Panc1 (cell line): ENCODE data around the gene CRISPLD2. TPM values are rescaled to one million over a fixed set of nuclear protein-coding genes. Genes with fewer than 3 reads are reported as not detected.

ENCODE experiments used
- ATAC-seq: fragments of 200-7000 bp; cut with Tn5 transposase; 2 replicates; pipeline ENCODE4 v1.9.1; 2020; ENCODE audit warnings: mild to moderate bottlenecking, moderate library complexity
- BruUV-seq: library from RNA; stranded (reverse); fragments of 400-500 nt; replicated peaks from 2 replicates; lab custom pipeline; 2021; lab: Mats Ljungman, UMichigan
- CTCF ChIA-PET: fragments of 300-600 bp; sonication (Branson Sonifier 250); formaldehyde crosslinking; loops from one replicate; lab custom pipeline; 2022; ENCODE audit warnings: antibody characterized with exemption; lab: Charles Lee
- POLR2A ChIA-PET: fragments of 300-600 bp; sonication (Branson Sonifier 250); formaldehyde crosslinking; loops from one replicate; lab custom pipeline; 2022; ENCODE audit warnings: antibody characterized with exemption; lab: Charles Lee
- DNase-seq: peaks from one replicate; pipeline ENCODE4 v3.0.0-alpha.2; 2010; ENCODE audit warnings: low read depth, low spot score
- H3K27ac ChIP-seq: 2 replicates; pipeline ENCODE4 v1.5.1; 2011; ENCODE audit warnings: mild to moderate bottlenecking, low read length, inconsistent platforms
- H3K27me3 ChIP-seq: fragments of 200-500 bp; sonication (Bioruptor generic); 2 replicates; pipeline ENCODE4 v1.6.0; 2014; ENCODE audit warnings: low read length, inconsistent platforms; ENCODE audit not compliant: control insufficient read depth, insufficient read depth
- H3K36me3 ChIP-seq: fragments of 200-500 bp; sonication (Bioruptor generic); 2 replicates; pipeline ENCODE4 v1.5.1; 2014; ENCODE audit warnings: inconsistent platforms, mild to moderate bottlenecking, low read length, moderate library complexity; ENCODE audit not compliant: control insufficient read depth, insufficient read depth
- H3K4me1 ChIP-seq: 2 replicates; pipeline ENCODE4 v1.5.1; 2011; ENCODE audit warnings: inconsistent platforms, mild to moderate bottlenecking, low read length, moderate library complexity; ENCODE audit not compliant: control insufficient read depth, insufficient read depth
- H3K4me3 ChIP-seq, 2 experiments: 2 replicates each; pipeline ENCODE4 v1.5.1; 2011 to 2012; ENCODE audit warnings: low read depth in 2 of 2, low read length in 2 of 2, mild to moderate bottlenecking in 2 of 2, inconsistent platforms in 1 of 2, moderate library complexity in 1 of 2
- H3K9me3 ChIP-seq: fragments of 200-500 bp; sonication (Bioruptor generic); 2 replicates; pipeline ENCODE4 v1.5.1; 2014; ENCODE audit warnings: low read depth, mild to moderate bottlenecking, inconsistent platforms, low read length, moderate library complexity; ENCODE audit not compliant: control insufficient read depth, insufficient read depth
- CTCF ChIP-seq: fragments of 450-650 bp; IDR thresholded peaks from 2 replicates; pipeline ENCODE4 v1.5.1; 2017; ENCODE audit warnings: mild to moderate bottlenecking
- POLR2AphosphoS5 ChIP-seq: IDR thresholded peaks from 2 replicates; pipeline ENCODE4 v1.6.1; 2012; ENCODE audit warnings: mild to moderate bottlenecking, low read depth, low read length, moderate library complexity
- REST ChIP-seq, 2 experiments: IDR thresholded peaks; 2 replicates each; pipeline ENCODE4 v1.6.1; 2011 to 2012; ENCODE audit warnings: low read depth in 2 of 2, control low read depth in 1 of 2, low read length in 1 of 2, mild to moderate bottlenecking in 1 of 2, moderate library complexity in 1 of 2; ENCODE audit not compliant: insufficient read depth in 1 of 2
- SIN3A ChIP-seq: IDR thresholded peaks from 2 replicates; pipeline ENCODE4 v1.6.1; 2012; ENCODE audit warnings: low read depth, mild to moderate bottlenecking, low read length, moderate library complexity, borderline replicate concordance; ENCODE audit not compliant: insufficient read depth
- TCF7L2 ChIP-seq: IDR thresholded peaks from 2 replicates; pipeline ENCODE4 v1.6.1; 2011; ENCODE audit warnings: mild to moderate bottlenecking, low read depth, low read length, inconsistent platforms
- in situ Hi-C: cut with HindIII; loops from 2 replicates; pipeline ENCODE4 v1.10.0; 2016; ENCODE audit warnings: low sequenced_read_pairs, low pct_unique_long_range_greater_than_20kb
- intact Hi-C: fragments of 100-400 bp; cut with micrococcal nuclease; formaldehyde crosslinking; loops from one replicate; pipeline ENCODE4 v1.10.0; 2022; ENCODE audit not compliant: unreplicated experiment
- total RNA-seq: library from RNA; stranded (reverse); gene quantifications from one replicate; pipeline ENCODE4 v1.2.1, GENCODE V29; 2021; ENCODE audit not compliant: unreplicated experiment

CRISPLD2 gene
- total RNA-seq, 1 experiment from 2014 or later = 12.9 TPM

- H3K4me3 ChIP-seq = 0 out of 4 replicates have a peak overlapping the region, but pooled peaks of 1 of the 2 experiments have one; percentile 1
- ChIA-PET CTCF (interaction anchor here (0.9 kb wide), 1 partner anchor 79 kb away, joined by 3 read pairs; no protein-coding TSS in a partner anchor), POLR2A (no interaction called here)
- ATAC-seq = peak; percentile 15
- no peaks in the 10 kb centered on the region for H3K9me3 ChIP-seq
- peaks cover 9% of the 10 kb centered on the region for H3K4me1 ChIP-seq
- TF ChIP-seq REST (IDR thresholded peaks at IDR 0.05; ENCODE audit: insufficient read depth in 1 of 2, low read depth in 2 of 2, low read length in 1 of 2) (no peak), POLR2AphosphoS5 (no peak), TCF7L2 (no peak), SIN3A (no peak), CTCF (no peak)
- no TSS peak for BruUV-seq
- no peaks in the 10 kb centered on the region for H3K36me3 ChIP-seq
- H3K27me3 ChIP-seq = no peaks in the 10 kb centered on the region
- 0 out of 2 replicates have a peak overlapping the region, but pooled peaks have one; percentile 51 for H3K27ac ChIP-seq
- in situ Hi-C loops (no loop called here), intact Hi-C loops (no loop called here)
- no peak for DNase-seq
Measured at GRCh38 chr16:84832488-84833143, 12.8 kb downstream of the CRISPLD2 start.

GRCh38 chr16:84833144-84833500, 13.3 kb downstream of the CRISPLD2 start:
- ChIA-PET POLR2A (no interaction called here), CTCF (interaction anchor here (0.9 kb wide), 1 partner anchor 79 kb away, joined by 3 read pairs; no protein-coding TSS in a partner anchor)
- TF ChIP-seq TCF7L2 (no peak), REST (IDR thresholded peaks at IDR 0.05; ENCODE audit: insufficient read depth in 1 of 2, low read depth in 2 of 2, low read length in 1 of 2) (no peak), POLR2AphosphoS5 (no peak), CTCF (no peak), SIN3A (no peak)
- no peaks in the 10 kb centered on the region for H3K9me3 ChIP-seq
- H3K27ac ChIP-seq = no peak overlapping the region
- no peaks in the 10 kb centered on the region for H3K36me3 ChIP-seq
- in situ Hi-C loops = no loop called here
- H3K27me3 ChIP-seq = no peaks in the 10 kb centered on the region
- no TSS peak for BruUV-seq
- intact Hi-C loops = no loop called here
- ATAC-seq (no peak), DNase-seq (no peak)
- H3K4me3 ChIP-seq = no peak overlapping the region
- peaks cover 14% of the 10 kb centered on the region for H3K4me1 ChIP-seq
